HUDEP-2 (cell line): Measurements from ENCODE around the gene SEPTIN8.

Experiments used
- DNase-seq, 76 experiments: peaks; one replicate each; lab custom pipeline; 2025; ENCODE audit not compliant: unreplicated experiment in 76 of 76; lab: John Stamatoyannopoulos, UW

The SEPTIN8 gene

GRCh38 chr5:132768485-132768868 lies 8.6 kb downstream of the SEPTIN8 start:
- no peak for DNase-seq

- no peak for DNase-seq
Observed at GRCh38 chr5:132767150-132767549, 9.9 kb downstream of the SEPTIN8 start.

GRCh38 chr5:132766806-132767055 lies 10.3 kb downstream of the SEPTIN8 start:
- DNase-seq = no peak

GRCh38 chr5:132766020-132766805 lies 10.8 kb downstream of the SEPTIN8 start:
- DNase-seq = no peak

- DNase-seq = no peak
Observed at GRCh38 chr5:132765311-132766019, 11.6 kb downstream of the SEPTIN8 start.

GRCh38 chr5:132764671-132765238 lies 12.3 kb downstream of the SEPTIN8 start:
- DNase-seq = no peak

GRCh38 chr5:132764051-132764450 lies 13.0 kb downstream of the SEPTIN8 start:
- DNase-seq = no peak

GRCh38 chr5:132763181-132764036 lies 13.6 kb downstream of the SEPTIN8 start:
- no peak for DNase-seq

GRCh38 chr5:132762246-132763000 lies 14.6 kb downstream of the SEPTIN8 start:
- DNase-seq = no peak

- no peak for DNase-seq
Observed at GRCh38 chr5:132761321-132762240, 15.5 kb downstream of the SEPTIN8 start.

GRCh38 chr5:132760601-132761317 lies 16.3 kb downstream of the SEPTIN8 start:
- no peak for DNase-seq

- no peak for DNase-seq
Observed at GRCh38 chr5:132760049-132760420, 17.0 kb downstream of the SEPTIN8 start.

- DNase-seq = no peak
Observed at GRCh38 chr5:132759114-132760048, 17.7 kb downstream of the SEPTIN8 start.

GRCh38 chr5:132758451-132758850 lies 18.6 kb downstream of the SEPTIN8 start:
- no peak for DNase-seq

GRCh38 chr5:132756542-132756941 lies 20.5 kb downstream of the SEPTIN8 start:
- no peak for DNase-seq

- peak in 13 of 76 experiments; percentile 5 to 30 (median 11) for DNase-seq
Observed at GRCh38 chr5:132754947-132755346, 22.1 kb downstream of the SEPTIN8 start.

GRCh38 chr5:132754111-132754510 lies 22.9 kb downstream of the SEPTIN8 start:
- no peak for DNase-seq
